Measurements from ENCODE around the gene ELK3. TPM values are rescaled to one million over a fixed set of nuclear protein-coding genes. Genes with fewer than 3 reads are reported as not detected.

The ELK3 gene
- 32.4 TPM for polyA plus RNA-seq (2013, experiment 1 of 2; ENCODE audit: insufficient read length)
- polyA plus RNA-seq (2013, experiment 2 of 2; ENCODE audit: insufficient read length): 34.7 TPM

DNA sequence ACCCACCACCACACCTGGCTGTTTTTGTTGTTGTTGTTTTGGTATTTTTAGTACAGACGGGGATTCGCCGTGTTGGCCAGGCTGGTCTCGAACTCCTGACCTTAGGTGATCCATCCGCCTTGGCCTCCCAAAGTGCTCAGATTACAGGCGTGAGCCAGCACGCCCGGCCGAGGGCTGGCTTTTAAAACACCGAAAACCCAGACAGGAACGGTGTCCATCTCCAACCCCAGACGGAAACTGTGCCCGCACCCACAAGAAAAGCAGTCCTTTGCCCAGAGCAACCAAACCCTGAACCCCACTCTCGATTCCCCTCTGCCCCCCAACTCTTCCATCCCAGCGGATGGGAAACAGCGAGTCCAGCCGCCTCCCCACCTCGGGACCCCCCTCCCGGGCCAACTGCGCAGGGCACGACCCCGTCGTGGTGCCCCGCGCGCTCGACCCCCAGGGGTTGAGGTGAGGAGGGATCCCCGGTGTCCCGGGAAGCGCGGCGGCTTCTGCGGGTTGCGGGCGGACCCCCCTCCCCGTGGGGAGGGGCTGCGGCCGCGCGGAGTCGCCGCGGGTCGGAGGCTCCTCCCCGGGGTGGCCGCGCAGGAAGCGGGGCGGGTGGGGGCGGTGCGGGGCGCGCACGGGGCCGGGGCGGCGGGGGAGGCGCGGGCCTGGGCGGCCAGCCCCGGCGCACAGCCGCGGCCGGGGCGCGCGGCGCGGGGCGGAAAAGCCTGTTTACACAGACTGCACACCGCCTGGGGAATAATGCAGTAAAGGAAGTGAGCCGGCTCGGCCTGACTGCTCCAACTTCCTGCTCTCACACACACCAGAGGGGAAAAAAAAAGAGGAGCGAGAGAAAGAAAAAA, at the start of gene ELK3:
Gene ELK3, plus strand, starts transcription at position 651 of the 851 bp plus-strand sequence.
- DNase-seq: peak; percentile 74

DNA sequence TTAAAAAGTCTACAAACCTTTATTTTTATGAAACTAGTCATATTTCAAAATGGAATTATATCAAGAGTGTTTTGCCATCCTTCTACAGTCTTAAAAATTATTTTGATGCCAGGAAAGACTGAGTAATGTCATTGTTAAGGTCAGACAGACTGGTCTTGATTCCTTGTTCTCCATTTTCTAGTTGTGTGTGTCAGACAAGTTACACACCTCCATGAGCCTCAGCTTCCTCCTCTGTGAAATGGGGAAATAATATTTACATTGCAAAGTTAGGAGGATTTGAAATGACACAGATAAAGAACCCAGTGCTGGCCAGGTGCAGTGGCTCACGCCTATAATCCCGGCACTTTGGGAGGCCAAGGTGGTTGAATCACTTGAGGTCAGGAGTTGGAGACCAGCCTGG, 47.4 kb upstream of the ELK3 start:
- no peak for DNase-seq

DNA sequence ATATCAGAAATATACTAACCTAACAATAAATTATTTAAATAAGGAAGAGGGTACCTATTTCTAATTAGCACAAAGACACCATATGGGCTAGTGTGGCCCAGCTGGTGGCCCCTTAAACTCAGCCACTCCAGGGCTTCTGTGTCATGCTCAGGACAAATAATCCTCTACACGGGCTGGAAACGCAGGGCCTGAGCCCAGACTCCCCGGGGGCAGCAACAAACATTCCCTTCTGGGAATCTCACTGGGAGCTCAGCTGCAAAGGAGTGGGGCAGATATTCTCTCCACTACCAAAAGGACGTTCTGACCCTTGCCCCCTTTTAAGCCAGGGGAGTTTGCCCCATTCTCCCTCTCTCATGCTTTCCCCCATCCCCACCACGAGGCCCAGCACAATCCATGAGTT, 43.7 kb upstream of the ELK3 start:
- no peak for DNase-seq

DNA sequence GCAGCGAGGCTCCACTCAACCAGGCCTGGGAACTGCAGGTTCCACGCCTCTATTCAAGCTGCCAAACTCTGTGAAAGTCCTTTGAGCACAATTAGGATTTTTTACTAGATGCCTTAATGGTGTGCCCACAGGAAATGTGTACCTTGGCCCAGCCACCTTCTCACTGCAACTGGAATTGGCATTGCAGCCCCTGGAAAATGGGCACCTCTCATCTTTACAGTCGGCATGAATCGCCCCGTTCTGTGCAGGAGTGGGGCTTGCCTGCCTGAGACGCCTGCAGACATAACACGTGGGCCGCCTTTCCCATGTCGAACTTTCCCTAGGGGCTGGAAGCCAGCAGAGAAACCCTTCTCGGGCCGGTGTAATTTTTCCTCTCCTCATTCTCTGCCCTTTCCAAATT, 42.0 kb upstream of the ELK3 start:
- no peak for DNase-seq

DNA sequence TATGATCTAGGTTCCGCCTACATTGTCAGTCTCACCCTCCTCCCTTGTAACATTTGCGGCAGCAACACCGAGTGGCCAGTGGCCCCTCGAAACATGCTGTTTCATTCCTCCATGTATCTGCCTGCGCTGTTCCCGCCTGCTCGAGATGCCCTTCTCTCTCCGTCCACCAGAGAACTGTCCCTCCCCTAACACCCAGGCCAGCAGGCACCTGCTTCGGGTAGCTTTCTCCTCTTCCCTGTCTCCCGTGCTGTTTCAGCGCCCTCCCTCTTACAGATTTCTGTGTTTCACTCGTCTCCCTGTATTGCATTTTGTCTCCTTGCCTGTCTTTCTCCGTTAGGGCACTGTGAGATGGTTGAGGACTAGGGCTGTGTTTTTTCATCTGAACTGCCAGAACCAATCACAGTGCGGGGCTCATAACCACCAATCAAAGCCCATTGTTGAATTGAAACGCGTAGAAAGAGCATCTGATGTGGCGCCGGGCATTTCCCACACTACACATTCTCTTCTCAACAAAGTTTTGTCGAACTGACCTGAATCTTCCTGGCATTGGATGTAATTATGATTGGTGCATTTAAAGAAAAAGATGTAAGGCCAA, 40.9 kb upstream of the ELK3 start:
- no peak for DNase-seq

DNA sequence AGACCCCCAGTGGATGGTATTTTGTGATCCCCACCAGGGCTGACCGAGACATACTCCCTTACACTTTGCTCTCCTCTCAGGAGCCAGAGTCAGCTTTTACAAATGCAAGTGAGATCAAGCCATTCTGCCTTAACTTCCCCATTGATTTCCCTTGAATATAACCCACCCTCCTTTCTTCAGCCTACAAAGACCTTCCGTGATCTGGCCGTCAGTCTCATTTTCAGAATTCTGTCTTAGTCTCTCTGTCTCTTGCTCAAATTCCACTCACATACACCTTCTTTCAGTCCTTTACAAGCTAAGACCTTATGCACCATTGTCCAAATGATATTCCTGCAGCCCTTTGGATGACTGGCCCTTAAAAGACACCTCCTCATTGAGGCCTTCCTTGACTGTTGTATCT, 39.0 kb upstream of the ELK3 start:
- DNase-seq: no peak

DNA sequence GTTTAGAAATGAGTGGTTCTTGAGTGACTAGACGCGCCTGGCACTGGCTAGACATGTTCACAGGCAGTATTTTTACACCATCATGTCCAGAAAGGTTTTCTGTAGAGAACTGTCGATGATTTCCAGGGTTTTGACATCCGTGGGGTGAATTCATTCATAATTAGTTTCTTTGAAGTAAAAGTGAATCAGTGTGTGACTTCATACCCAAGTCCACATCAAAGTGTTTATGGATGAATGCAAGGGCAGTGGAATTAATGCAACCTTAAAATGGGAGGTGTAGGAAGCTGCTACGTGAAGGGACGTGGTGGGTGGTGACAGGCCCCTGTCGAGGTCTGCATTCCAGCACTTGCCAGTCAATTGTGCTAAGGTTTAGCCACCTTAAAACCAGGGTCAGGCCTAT, 38.4 kb upstream of the ELK3 start:
- DNase-seq: no peak

DNA sequence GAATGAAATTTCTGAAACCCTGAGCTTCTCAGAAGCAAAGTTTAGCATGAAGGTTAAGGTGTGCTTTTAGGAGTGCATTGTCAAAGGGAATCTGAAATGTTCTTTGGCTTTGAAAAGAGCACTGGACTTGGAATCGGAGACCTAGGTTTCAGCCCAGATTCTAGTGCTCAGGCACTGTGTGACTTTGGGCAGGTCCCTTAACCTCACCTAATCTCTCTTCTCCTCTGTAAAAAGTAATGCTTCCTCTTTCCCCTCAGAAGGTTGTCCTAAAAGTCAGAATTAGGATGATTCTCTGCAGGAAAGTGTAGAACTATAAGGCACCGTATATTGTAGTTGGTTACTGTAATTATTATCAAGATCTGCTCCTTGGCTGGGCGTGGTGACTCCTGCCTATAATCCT, 38.0 kb upstream of the ELK3 start:
- no peak for DNase-seq

DNA sequence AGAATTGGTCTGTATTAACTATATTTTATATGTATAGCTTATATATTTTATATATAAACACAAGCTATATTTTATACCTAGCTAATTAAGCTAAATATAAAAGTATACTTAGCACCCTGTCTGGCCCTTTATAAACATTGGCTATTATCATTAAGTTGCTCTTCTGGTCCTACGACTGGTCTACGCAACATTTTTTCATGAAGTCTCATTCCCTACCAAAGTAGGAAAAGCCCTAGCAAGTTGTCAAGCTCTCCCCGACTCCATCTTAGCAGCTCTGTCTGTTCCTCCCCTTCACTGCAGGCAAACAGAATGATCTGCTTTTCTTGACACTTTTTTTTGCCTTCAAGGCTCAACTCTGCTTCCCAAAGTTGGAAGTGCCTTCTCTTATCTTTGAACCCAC, 36.7 kb upstream of the ELK3 start:
- no peak for DNase-seq

DNA sequence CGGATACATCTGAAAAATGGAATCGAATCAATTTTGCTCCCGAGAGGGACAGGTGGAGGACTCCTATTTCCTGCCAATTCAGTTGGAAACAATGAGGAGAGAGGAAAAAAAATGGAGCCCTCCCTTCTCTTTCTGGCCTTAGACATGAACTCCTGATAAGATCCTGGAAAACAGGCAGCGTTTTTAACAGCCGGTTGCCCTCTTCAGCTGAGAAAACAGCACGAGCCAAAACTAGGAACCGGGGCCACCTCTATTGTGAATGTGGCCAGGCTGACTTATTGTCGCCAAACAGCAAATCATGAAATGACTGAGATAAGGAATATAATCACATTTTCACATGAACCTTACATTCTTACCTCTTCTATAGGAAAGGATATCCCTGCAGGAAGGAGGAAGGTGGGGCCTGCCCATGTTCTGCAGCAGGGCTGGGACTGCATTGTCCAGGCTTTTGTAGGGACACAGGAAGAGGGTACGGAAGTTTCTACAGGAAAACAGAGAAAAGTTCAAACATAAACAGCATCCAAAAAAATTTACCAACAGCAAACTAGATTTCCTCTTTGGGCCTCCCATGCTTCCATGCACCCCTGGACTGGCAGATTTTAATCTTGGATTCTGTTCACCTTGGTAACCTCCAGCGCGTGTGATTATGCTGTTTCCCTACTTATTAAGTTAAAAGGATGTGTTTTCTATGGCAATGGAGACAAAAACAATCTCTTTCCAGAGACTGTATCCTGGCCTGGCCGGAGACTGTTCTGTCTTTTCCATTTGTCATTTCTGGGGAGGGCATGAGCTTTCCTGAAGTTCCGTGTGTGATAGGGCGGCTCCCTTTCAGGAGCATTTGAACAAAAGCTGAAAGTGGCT, 29.0 kb upstream of the ELK3 start:
- DNase-seq: no peak

DNA sequence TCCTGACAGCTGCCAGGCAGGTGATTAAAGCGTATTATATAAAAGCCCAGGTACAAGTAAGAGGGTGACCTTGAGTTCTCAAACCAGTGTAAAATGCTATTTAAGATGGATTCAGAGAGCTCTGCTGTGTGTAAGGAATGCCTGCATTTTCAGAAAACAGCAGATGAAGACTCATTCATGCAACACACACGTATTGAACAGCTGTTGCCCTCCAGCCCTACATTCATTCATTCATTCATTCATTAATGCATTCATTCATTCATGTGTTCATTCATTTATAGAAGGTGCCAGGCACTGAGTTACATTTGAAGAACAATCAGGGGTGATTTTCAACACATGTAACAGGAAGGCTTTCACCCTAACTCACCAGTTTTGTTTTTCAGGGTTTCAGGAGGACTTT, 27.4 kb upstream of the ELK3 start:
- DNase-seq: no peak

DNA sequence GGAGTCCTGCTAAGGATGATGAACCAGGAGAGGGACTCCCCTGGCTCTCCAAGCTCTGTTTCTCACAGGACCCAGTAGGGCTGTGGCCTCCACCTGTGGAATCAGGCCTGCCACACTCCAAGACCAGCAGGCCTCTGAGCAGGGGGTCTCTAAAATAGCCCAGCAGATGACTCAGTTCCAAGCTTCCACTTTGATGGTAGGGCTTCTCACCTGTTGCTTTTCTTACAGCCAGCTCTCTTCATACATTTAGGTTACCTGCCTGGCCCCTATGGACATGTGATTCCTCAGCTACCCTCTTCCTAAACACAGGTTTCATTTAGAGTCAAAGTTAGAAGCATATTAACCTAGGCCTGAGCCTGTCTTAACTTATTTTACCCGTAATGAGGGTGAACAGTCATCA, 26.7 kb upstream of the ELK3 start:
- no peak for DNase-seq

DNA sequence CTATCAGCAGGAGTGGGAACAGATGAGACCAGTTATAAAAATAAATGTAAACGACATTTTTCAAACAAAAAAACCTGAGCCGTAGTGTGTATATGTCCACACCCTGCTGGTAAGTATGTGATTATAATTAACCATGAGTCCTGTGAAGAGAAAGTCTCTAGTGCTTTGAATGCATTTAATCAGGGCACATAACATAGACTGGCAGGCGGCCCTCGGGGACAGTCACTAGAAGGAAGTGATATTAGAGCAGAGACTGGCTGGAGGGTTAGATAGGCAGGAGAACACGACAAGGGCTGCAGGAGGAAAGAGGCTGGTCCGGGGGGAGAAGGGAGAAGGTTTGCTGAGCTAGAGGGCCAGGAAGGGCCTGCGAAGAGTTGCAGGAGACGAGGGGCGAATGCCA, 23.8 kb upstream of the ELK3 start:
- DNase-seq: no peak

DNA sequence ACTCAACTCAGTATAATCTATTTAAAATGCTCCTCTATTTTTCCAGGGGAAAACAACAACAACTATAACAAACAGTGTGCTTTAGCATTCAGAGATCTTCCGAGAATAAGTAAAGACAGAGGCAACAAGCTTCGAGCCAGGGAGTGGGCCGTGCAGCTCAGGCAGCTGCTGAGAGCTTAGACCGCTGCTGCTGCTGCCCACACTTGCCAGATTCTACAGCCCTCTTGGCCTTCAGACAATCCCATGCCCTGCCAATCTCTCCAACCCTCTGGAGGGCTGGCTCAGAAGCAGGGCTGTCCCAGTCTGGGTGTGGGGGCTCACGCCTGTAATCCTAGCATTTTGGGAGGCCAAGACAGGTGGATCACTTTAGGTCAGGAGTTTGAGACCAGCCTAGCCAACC, 23.4 kb upstream of the ELK3 start:
- DNase-seq: no peak

DNA sequence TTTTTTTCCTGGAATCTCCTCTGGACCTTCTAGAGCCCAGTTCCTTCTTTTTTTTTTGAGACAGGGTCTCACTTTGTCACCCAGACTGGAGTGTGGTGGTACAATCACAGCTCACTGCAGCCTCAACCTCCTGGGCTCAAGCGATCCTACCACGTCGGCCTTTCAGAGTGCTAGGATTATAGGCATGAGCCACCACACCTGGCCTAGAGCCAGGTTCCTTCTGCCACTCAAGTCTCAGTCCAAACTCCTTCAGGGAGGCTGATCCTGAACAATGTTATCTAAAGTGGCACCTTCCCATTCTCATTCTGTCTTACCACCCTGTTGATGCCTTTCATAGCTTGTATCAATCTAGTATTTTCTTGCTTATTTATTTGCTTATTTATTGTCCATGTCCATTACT, 22.3 kb upstream of the ELK3 start:
- DNase-seq: no peak

DNA sequence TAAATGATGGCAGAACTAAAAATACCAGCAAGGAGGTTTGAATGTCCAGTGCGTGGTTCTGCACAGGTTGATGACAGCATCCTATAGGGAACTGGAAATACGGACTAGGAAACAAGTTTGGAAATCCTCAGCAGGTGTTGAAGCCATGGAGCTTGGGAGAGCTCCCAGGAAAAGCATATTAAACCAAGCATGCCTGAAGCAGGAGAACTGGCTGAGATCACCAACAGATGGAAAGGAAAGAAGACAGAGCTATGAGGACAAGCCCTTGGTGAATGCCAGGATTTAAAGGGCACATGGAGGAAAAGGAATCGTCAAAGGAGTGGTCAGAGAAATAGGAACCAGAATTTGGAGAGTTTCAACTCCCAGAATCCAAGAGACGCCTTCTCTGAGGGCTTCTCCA, 21.2 kb upstream of the ELK3 start:
- no peak for DNase-seq

DNA sequence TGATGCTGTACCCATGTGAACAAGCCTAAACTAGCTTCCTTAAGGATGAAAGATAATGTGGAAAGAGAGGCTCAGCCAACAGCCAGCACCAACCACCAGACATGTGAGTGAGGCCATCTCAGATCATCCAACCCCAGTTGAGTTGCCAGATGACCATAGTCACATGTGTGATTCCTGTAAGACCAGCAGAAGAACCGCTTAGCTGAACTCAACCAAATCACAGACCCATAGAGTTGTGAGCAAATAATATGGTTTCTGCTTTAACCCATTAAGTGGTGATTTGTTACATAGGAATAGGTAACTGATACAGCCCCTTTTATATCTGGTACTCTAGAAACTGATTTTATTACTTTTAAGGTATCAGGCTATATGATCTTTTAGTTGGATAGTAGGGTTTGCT, 17.6 kb upstream of the ELK3 start:
- no peak for DNase-seq

DNA sequence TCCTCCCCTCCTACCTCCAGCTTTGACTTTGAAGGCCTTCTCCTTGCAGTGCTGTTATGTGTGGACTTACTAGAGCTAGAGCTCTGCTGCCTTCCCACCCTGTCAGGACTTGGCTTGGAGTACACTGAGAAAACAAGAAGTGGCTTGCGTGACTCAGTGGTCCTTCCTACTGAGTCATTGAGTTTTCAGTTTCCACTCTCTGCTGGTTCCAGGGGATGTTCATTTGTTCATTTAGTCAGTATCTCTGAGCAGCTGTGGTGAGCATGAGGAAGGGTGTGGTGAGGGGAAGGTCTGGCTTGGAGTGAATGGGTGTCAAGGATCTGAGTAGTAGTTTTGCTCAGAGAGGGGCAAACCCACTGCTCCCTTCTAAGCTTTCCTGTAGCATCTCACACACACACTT, 17.2 kb upstream of the ELK3 start:
- DNase-seq: peak; percentile 44

DNA sequence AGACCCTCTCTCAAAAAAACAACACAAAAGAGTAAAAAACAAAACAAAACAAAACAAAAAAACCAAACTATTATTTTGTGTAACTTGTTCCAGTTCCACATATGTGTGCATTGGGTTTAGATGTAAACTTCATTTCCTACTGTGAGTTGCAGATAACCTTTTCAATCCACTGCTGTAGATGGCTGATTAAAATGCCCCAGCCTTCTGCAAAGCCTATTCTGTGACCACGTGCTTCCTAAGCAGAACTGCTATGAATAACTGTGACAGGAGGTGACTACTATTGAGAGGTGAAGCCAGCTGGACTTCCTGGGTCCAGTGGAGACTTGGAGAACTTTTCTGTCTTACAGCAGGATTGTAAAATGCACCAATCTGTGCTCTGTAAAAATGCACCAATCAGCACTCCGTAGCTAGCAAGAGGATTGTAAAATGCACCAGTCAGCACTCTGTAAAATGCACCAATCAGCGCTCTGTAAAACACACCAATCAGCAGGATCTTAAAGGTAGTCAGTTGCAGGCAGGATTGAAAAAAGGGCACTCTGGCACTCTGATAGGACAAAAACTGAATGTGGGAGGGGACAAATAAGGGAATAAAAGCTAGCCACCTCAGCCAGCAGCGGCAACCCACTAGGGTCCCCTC, 10.3 kb upstream of the ELK3 start:
- no peak for DNase-seq

DNA sequence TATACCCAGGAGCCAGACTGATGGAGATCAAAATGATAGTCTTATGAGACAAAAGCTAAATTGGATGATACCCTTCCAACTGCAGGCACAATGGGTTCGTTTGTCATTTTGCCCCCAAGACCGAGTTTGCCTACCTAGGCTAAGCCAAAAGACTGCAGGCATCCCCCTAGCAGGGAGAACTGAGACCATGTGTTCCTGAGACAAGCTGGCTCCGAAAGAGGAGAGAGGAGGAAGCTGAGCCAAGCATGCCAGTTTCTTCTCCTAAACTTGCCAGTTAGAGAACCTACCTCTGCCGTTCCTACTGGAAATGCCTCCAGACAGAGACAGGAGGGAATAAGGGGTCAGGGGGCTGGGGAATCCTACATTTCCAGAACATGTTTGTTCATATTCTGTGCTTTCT, 8.3 kb upstream of the ELK3 start:
- DNase-seq: no peak

DNA sequence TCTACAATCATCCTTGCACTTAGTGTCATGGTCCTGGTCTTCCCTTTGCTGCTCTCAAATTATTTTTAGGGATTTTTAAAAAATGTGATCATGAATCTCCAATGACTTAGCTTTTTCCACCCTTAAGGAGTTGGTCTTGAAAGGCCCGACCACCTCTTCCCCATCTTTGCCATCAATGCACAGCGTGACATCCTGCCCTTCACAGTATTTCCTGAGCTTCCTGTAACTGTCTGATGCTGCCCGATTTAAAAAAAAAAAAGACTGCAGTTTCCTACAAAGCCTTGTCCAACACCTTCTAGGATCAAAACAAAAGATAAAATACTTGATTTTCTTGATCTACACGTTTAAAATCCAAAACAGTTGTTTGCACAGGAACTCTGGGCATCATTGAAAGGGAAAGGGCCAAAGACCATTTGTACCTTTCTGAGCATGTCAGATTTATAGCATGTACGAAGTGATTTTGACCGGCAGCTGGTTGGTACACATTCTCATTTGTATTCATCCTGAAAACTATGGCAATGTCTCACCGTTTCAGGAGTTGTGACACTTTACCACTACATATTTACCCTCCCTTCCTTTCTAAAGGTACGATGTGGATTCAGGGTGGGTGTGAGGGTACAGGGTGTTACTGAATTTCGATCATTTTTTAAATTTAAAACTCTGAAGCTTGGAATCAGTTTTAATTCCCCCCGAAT, 7.4 kb upstream of the ELK3 start:
- DNase-seq: no peak

DNA sequence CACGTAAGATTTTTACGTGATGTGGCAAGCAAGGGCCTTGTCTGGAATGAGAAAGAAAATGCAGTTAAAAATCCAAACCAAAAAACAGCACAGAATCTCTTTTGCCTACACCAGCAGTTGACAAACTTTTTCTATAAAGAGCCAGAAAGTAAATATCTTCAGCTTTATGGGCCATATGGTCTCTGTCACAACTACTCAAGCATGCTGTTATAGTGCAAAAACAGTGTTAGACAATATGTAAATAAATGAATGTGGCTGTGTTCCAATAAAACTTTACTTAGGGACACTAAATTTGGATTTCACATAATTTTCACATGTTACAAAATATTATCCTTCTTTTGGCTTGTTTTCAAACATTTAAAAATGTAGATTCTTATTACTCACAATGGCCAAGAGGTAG, 6.2 kb upstream of the ELK3 start:
- no peak for DNase-seq

Data from fibroblast of skin of scalp (primary cell).